Calu3 (cell line): ENCODE results near the gene SAFB. TPM values are rescaled to one million over a fixed set of nuclear protein-coding genes. Genes with fewer than 3 reads are reported as not detected.
A peak's percentile ranks its signal among the peaks of the same experiment; 100 is the strongest.

ENCODE experiments used
- BruUV-seq: library from RNA; stranded (reverse); fragments of 400-500 nt; replicated peaks from 2 replicates; lab custom pipeline; 2021; lab: Mats Ljungman, UMichigan
- CTCF ChIA-PET: fragments of 300-600 bp; sonication (Branson Sonifier 250); formaldehyde crosslinking; loops from one replicate; lab custom pipeline; 2022; ENCODE audit warnings: antibody characterized with exemption; lab: Charles Lee
- DNase-seq: peaks from one replicate; pipeline ENCODE4 v3.0.0; 2022
- H3K27ac Mint-ChIP-seq: one replicate; pipeline ENCODE4 v1.8.0; 2022; ENCODE audit warnings: mixed read lengths; ENCODE audit not compliant: unreplicated experiment
- H3K27me3 Mint-ChIP-seq: one replicate; pipeline ENCODE4 v1.8.0; 2022; ENCODE audit warnings: mixed read lengths; ENCODE audit not compliant: unreplicated experiment
- H3K36me3 Mint-ChIP-seq: one replicate; pipeline ENCODE4 v1.8.0; 2022; ENCODE audit warnings: mild to moderate bottlenecking, moderate library complexity, mixed read lengths; ENCODE audit not compliant: insufficient read depth, unreplicated experiment
- H3K4me1 Mint-ChIP-seq: one replicate; pipeline ENCODE4 v1.8.0; 2022; ENCODE audit warnings: mild to moderate bottlenecking, low read depth, mixed read lengths; ENCODE audit not compliant: unreplicated experiment
- H3K4me3 Mint-ChIP-seq: one replicate; pipeline ENCODE4 v1.8.0; 2022; ENCODE audit warnings: mild to moderate bottlenecking, low read depth, moderate library complexity, mixed read lengths; ENCODE audit not compliant: unreplicated experiment
- H3K9me3 Mint-ChIP-seq: one replicate; pipeline ENCODE4 v1.8.0; 2022; ENCODE audit warnings: low read depth, mixed read lengths; ENCODE audit not compliant: unreplicated experiment
- CTCF ChIP-seq: fragments of 200-600 bp; IDR thresholded peaks from one replicate; pipeline ENCODE4 v1.8.0; 2022; ENCODE audit warnings: antibody characterized with exemption; ENCODE audit not compliant: unreplicated experiment
- intact Hi-C: fragments of 100-400 bp; cut with micrococcal nuclease; formaldehyde crosslinking; loops from one replicate; pipeline ENCODE4 v1.10.0; 2022; ENCODE audit not compliant: unreplicated experiment
- total RNA-seq: library from RNA; stranded (reverse); gene quantifications from 2 replicates; pipeline ENCODE4 v1.2.3, GENCODE V29; 2022

Gene SAFB
- total RNA-seq, 1 experiment from 2014 or later: 87.3 TPM

- peak overlapping the region; percentile 97 for H3K4me3 Mint-ChIP-seq
- DNase-seq: no peak
- peaks cover 18% of the 10 kb centered on the region for H3K4me1 Mint-ChIP-seq
- H3K9me3 Mint-ChIP-seq: no peaks in the 10 kb centered on the region
- BruUV-seq: no TSS peak
- peak overlapping the region; percentile 71 for H3K27ac Mint-ChIP-seq
- H3K27me3 Mint-ChIP-seq: peaks cover 9% of the 10 kb centered on the region
- intact Hi-C loops: no loop called here
- CTCF ChIA-PET: no interaction called here
- peaks cover 43% of the 10 kb centered on the region for H3K36me3 Mint-ChIP-seq
- TF ChIP-seq CTCF: no peak
These were observed 58.7 kb downstream of the SAFB start for GRCh38 chr19:5681391-5682106.

- no TSS peak for BruUV-seq
- Mint-ChIP-seq H3K4me3 (peak overlapping the region; percentile 97), H3K36me3 (peaks cover 48% of the 10 kb centered on the region), H3K27ac (no peak overlapping the region), H3K9me3 (no peaks in the 10 kb centered on the region), H3K4me1 (peaks cover 18% of the 10 kb centered on the region), H3K27me3 (peaks cover 9% of the 10 kb centered on the region)
- no peak for TF ChIP-seq CTCF
- intact Hi-C loops: no loop called here
- DNase-seq: no peak
- CTCF ChIA-PET: no interaction called here
These were observed 59.2 kb downstream of the SAFB start for GRCh38 chr19:5682107-5682482.

GRCh38 chr19:5683177-5683886 lies 60.4 kb downstream of the SAFB start:
- BruUV-seq: no TSS peak
- Mint-ChIP-seq H3K27ac (no peak overlapping the region), H3K9me3 (no peaks in the 10 kb centered on the region), H3K36me3 (peaks cover 52% of the 10 kb centered on the region), H3K4me1 (peaks cover 18% of the 10 kb centered on the region), H3K4me3 (no peak overlapping the region), H3K27me3 (peaks cover 9% of the 10 kb centered on the region)
- CTCF ChIA-PET: no interaction called here
- no peak for TF ChIP-seq CTCF
- DNase-seq: no peak
- intact Hi-C loops: no loop called here

- no peak for TF ChIP-seq CTCF
- Mint-ChIP-seq H3K27ac (no peak overlapping the region), H3K27me3 (peaks cover 9% of the 10 kb centered on the region), H3K9me3 (no peaks in the 10 kb centered on the region), H3K4me3 (no peak overlapping the region), H3K36me3 (peaks cover 50% of the 10 kb centered on the region), H3K4me1 (peaks cover 11% of the 10 kb centered on the region)
- CTCF ChIA-PET: no interaction called here
- BruUV-seq: no TSS peak
- intact Hi-C loops: no loop called here
- no peak for DNase-seq
These were observed 62.0 kb downstream of the SAFB start for GRCh38 chr19:5684694-5685430.
